GM19035 (cell line): ENCODE data around the gene MRPS26.
"Not testable (repeated sequence)": the region's sequence is repeated elsewhere in the genome, so short reads cannot be mapped to it uniquely, and the experiment has no call there.

ENCODE experiments used
- ATAC-seq: cut with Tn5 transposase; IDR thresholded peaks from one replicate; pipeline ENCODE4 v1.9.1; 2021; ENCODE audit not compliant: unreplicated experiment

MRPS26 gene

GRCh38 chr20:3072530-3073250, 26.8 kb downstream of the MRPS26 start:
- ATAC-seq, result no peak

GRCh38 chr20:3073251-3073643, 27.4 kb downstream of the MRPS26 start:
- ATAC-seq, result not testable (repeated sequence)

GRCh38 chr20:3074812-3075211, 29.0 kb downstream of the MRPS26 start:
- ATAC-seq, result no peak

- not testable (repeated sequence) for ATAC-seq
Observed at GRCh38 chr20:3075315-3075714, 29.5 kb downstream of the MRPS26 start.

- ATAC-seq, result no peak
Observed at GRCh38 chr20:3077618-3078134, 31.8 kb downstream of the MRPS26 start.

- no peak for ATAC-seq
Observed at GRCh38 chr20:3080939-3081388, 35.1 kb downstream of the MRPS26 start.

- no peak for ATAC-seq
Observed at GRCh38 chr20:3081641-3082040, 35.8 kb downstream of the MRPS26 start.

GRCh38 chr20:3082306-3082951, 36.6 kb downstream of the MRPS26 start:
- no peak for ATAC-seq

- no peak for ATAC-seq
Observed at GRCh38 chr20:3082955-3083952, 37.4 kb downstream of the MRPS26 start.

GRCh38 chr20:3084283-3084985, 38.6 kb downstream of the MRPS26 start, which contains the start of gene AVP:
Gene AVP (minus strand): TSS chr20:3084724. CDS start chr20:3084674, 50 bp downstream.
- ATAC-seq, result no peak

- no peak for ATAC-seq
Observed at GRCh38 chr20:3084986-3085360, 39.1 kb downstream of the MRPS26 start.

GRCh38 chr20:3085571-3086072, 39.8 kb downstream of the MRPS26 start:
- ATAC-seq, result no peak

- no peak for ATAC-seq
Observed at GRCh38 chr20:3088031-3088430, 42.2 kb downstream of the MRPS26 start.

- no peak for ATAC-seq
Observed at GRCh38 chr20:3090565-3090964, 44.7 kb downstream of the MRPS26 start.

- ATAC-seq, result no peak
Observed at GRCh38 chr20:3092611-3093379, 46.9 kb downstream of the MRPS26 start.

- ATAC-seq, result no peak
Observed at GRCh38 chr20:3093861-3094361, 48.1 kb downstream of the MRPS26 start.

- no peak for ATAC-seq
Observed at GRCh38 chr20:3094848-3095629, 49.2 kb downstream of the MRPS26 start.
